ENCODE data around the gene LRTM2. TPM values are rescaled to one million over a fixed set of nuclear protein-coding genes. Genes with fewer than 3 reads are reported as not detected.

LRTM2 gene
- total RNA-seq, 1 experiment from 2014 or later, result 0.07 TPM

DNA sequence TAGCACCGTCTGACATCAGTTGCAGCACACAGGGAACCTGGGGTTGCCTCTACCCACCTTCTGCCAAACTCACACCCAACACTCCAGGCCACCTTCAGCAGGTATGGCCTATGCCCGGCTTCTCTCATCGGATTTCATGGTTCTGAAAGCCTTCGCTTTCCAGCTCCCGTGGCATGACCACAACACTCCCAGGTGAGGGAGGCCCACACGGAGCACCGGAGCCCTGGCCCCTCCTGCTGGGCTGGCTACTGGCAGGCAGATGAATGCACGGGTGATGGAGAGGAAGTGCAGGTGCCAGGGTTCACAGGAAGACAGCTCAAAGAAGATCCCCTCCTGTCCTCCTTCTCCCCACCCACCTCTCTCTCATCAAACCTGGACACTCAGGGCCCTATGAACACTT, 60.9 kb downstream of the LRTM2 start:
- H3K27ac ChIP-seq (ENCODE audit: low read depth, low read length), result no peak overlapping the region
- TF ChIP-seq, protein P1, sequence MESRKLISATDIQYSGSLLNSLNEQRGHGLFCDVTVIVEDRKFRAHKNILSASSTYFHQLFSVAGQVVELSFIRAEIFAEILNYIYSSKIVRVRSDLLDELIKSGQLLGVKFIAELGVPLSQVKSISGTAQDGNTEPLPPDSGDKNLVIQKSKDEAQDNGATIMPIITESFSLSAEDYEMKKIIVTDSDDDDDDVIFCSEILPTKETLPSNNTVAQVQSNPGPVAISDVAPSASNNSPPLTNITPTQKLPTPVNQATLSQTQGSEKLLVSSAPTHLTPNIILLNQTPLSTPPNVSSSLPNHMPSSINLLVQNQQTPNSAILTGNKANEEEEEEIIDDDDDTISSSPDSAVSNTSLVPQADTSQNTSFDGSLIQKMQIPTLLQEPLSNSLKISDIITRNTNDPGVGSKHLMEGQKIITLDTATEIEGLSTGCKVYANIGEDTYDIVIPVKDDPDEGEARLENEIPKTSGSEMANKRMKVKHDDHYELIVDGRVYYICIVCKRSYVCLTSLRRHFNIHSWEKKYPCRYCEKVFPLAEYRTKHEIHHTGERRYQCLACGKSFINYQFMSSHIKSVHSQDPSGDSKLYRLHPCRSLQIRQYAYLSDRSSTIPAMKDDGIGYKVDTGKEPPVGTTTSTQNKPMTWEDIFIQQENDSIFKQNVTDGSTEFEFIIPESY (IDR thresholded peaks at IDR 0.05; ENCODE audit: extremely low read depth, insufficient replicate concordance, low read length), result no peak
- no peak for TF ChIP-seq YY1 (IDR thresholded peaks at IDR 0.05; ENCODE audit: extremely low read depth, insufficient replicate concordance, low read depth, low read length)
- TF ChIP-seq, protein P2, sequence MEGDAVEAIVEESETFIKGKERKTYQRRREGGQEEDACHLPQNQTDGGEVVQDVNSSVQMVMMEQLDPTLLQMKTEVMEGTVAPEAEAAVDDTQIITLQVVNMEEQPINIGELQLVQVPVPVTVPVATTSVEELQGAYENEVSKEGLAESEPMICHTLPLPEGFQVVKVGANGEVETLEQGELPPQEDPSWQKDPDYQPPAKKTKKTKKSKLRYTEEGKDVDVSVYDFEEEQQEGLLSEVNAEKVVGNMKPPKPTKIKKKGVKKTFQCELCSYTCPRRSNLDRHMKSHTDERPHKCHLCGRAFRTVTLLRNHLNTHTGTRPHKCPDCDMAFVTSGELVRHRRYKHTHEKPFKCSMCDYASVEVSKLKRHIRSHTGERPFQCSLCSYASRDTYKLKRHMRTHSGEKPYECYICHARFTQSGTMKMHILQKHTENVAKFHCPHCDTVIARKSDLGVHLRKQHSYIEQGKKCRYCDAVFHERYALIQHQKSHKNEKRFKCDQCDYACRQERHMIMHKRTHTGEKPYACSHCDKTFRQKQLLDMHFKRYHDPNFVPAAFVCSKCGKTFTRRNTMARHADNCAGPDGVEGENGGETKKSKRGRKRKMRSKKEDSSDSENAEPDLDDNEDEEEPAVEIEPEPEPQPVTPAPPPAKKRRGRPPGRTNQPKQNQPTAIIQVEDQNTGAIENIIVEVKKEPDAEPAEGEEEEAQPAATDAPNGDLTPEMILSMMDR (IDR thresholded peaks at IDR 0.05 in 2 of 3, conservative IDR thresholded peaks at IDR 0.05 in 1 of 3; ENCODE audit: borderline replicate concordance in 1 of 3, insufficient read depth in 1 of 3, low read depth in 2 of 3, low read length in 2 of 3), result no peak
- no peak for TF ChIP-seq RAD21 (IDR thresholded peaks at IDR 0.05; ENCODE audit: low read depth)
- TF ChIP-seq, protein P3, sequence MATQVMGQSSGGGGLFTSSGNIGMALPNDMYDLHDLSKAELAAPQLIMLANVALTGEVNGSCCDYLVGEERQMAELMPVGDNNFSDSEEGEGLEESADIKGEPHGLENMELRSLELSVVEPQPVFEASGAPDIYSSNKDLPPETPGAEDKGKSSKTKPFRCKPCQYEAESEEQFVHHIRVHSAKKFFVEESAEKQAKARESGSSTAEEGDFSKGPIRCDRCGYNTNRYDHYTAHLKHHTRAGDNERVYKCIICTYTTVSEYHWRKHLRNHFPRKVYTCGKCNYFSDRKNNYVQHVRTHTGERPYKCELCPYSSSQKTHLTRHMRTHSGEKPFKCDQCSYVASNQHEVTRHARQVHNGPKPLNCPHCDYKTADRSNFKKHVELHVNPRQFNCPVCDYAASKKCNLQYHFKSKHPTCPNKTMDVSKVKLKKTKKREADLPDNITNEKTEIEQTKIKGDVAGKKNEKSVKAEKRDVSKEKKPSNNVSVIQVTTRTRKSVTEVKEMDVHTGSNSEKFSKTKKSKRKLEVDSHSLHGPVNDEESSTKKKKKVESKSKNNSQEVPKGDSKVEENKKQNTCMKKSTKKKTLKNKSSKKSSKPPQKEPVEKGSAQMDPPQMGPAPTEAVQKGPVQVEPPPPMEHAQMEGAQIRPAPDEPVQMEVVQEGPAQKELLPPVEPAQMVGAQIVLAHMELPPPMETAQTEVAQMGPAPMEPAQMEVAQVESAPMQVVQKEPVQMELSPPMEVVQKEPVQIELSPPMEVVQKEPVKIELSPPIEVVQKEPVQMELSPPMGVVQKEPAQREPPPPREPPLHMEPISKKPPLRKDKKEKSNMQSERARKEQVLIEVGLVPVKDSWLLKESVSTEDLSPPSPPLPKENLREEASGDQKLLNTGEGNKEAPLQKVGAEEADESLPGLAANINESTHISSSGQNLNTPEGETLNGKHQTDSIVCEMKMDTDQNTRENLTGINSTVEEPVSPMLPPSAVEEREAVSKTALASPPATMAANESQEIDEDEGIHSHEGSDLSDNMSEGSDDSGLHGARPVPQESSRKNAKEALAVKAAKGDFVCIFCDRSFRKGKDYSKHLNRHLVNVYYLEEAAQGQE (IDR thresholded peaks at IDR 0.05; ENCODE audit: low read depth), result no peak
- TF ChIP-seq SP1 (IDR thresholded peaks at IDR 0.05; ENCODE audit: low read depth), result no peak
- TF ChIP-seq EGR1 (IDR thresholded peaks at IDR 0.05; ENCODE audit: low read depth), result no peak
- TF ChIP-seq SIN3A (IDR thresholded peaks at IDR 0.05; ENCODE audit: low read depth), result no peak
- no peak for TF ChIP-seq TCF7L2 (IDR thresholded peaks at IDR 0.05; ENCODE audit: borderline replicate concordance, extremely low read depth, insufficient read depth, insufficient read length)
- TF ChIP-seq EZH2phosphoT487 (IDR thresholded peaks at IDR 0.05; ENCODE audit: borderline replicate concordance), result no peak
- TF ChIP-seq EZH2 (IDR thresholded peaks at IDR 0.05), result no peak
- no peak for TF ChIP-seq ZFX (IDR thresholded peaks at IDR 0.05)
- TF ChIP-seq POLR2AphosphoS5 (IDR thresholded peaks at IDR 0.05; ENCODE audit: low read depth, low read length), result no peak
- no peak for TF ChIP-seq ZNF274 (IDR thresholded peaks at IDR 0.05; ENCODE audit: low read depth, low read length)
- TF ChIP-seq, protein P4, sequence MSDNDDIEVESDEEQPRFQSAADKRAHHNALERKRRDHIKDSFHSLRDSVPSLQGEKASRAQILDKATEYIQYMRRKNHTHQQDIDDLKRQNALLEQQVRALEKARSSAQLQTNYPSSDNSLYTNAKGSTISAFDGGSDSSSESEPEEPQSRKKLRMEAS (IDR thresholded peaks at IDR 0.05), result no peak
- TF ChIP-seq CBX3 (IDR thresholded peaks at IDR 0.05; ENCODE audit: low read depth), result no peak
- no peak for TF ChIP-seq ELF1 (IDR thresholded peaks at IDR 0.05; ENCODE audit: borderline replicate concordance, low read depth)
- TF ChIP-seq, protein P5, sequence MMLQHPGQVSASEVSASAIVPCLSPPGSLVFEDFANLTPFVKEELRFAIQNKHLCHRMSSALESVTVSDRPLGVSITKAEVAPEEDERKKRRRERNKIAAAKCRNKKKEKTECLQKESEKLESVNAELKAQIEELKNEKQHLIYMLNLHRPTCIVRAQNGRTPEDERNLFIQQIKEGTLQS (IDR thresholded peaks at IDR 0.05), result no peak
- no peak for TF ChIP-seq SRF (IDR thresholded peaks at IDR 0.05; ENCODE audit: low read depth)
- no peak for TF ChIP-seq POLR2A (IDR thresholded peaks at IDR 0.05; ENCODE audit: borderline replicate concordance, extremely low read depth, insufficient read depth, insufficient read length)
- ATAC-seq, result no peak
- ChIA-PET POLR2A (no interaction called here), RAD21 (ENCODE audit: low non-redundant PET in 1 of 2, low total read pairs in 2 of 2, uncharacterized antibody in 2 of 2, unreplicated experiment in 2 of 2) (no interaction called here), CTCF (no interaction called here)
- H3K79me2 ChIP-seq (ENCODE audit: insufficient read depth, low read length), result no peaks in the 10 kb centered on the region
- intact Hi-C loops (cut with micrococcal nuclease), result no loop called here
- H3K4me3 ChIP-seq (replicated peaks in 1 of 2; ENCODE audit: low read depth in 1 of 2, low read length in 2 of 2), result no peak overlapping the region
- no peaks in the 10 kb centered on the region for H3K36me3 ChIP-seq (ENCODE audit: control insufficient read depth in 1 of 2, insufficient read depth in 2 of 2, low read length in 2 of 2)
- H2AFZ ChIP-seq (ENCODE audit: low read depth, low read length, poor library complexity, severe bottlenecking), result no peak overlapping the region
- DNase-seq (ENCODE audit: low read depth, low spot score), result no peak
- no peak overlapping the region for H3K4me2 ChIP-seq (ENCODE audit: low read length)
- no TSS peak for BruUV-seq (replicated peaks)
- H3K4me1 ChIP-seq (ENCODE audit: control insufficient read depth in 1 of 2, insufficient read depth in 2 of 2, low read length in 2 of 2), result no peaks in the 10 kb centered on the region
- no peaks in the 10 kb centered on the region for H3K27me3 ChIP-seq (ENCODE audit: insufficient read depth, low read length)
- no peaks in the 10 kb centered on the region for H3K9me2 ChIP-seq (ENCODE audit: insufficient read depth)
- H4K20me1 ChIP-seq (ENCODE audit: insufficient read depth), result no peaks in the 10 kb centered on the region
- no peaks in the 10 kb centered on the region for H3K9me3 ChIP-seq (ENCODE audit: control insufficient read depth in 1 of 2, insufficient read depth in 1 of 2, low read depth in 1 of 2, low read length in 2 of 2)
- no peak overlapping the region for H3K9ac ChIP-seq (ENCODE audit: low read length)
